Measurements from ENCODE around the gene MGA.
"Not testable (repeated sequence)": the region's sequence is repeated elsewhere in the genome, so short reads cannot be mapped to it uniquely, and the experiment has no call there.

The MGA gene

DNA sequence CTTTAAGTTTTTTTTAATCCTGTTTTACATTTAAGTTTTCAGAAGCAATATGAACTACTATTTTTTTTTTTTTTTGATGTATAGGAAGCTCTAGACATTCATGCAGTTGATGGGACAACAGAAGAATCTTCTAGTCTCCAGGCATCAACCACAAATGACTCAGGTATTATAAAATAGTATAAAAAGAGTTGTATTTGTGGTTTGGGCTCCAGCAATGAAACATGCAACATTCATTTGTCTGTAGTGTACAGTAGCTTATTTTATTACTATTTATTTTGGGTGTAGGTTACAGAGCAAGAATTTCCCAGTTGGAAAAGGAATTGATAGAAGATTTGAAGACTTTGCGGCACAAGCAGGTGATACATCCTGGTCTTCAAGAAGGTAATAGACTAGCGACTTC lies 38.6 kb downstream of the MGA start:
- TF ChIP-seq, protein P1, sequence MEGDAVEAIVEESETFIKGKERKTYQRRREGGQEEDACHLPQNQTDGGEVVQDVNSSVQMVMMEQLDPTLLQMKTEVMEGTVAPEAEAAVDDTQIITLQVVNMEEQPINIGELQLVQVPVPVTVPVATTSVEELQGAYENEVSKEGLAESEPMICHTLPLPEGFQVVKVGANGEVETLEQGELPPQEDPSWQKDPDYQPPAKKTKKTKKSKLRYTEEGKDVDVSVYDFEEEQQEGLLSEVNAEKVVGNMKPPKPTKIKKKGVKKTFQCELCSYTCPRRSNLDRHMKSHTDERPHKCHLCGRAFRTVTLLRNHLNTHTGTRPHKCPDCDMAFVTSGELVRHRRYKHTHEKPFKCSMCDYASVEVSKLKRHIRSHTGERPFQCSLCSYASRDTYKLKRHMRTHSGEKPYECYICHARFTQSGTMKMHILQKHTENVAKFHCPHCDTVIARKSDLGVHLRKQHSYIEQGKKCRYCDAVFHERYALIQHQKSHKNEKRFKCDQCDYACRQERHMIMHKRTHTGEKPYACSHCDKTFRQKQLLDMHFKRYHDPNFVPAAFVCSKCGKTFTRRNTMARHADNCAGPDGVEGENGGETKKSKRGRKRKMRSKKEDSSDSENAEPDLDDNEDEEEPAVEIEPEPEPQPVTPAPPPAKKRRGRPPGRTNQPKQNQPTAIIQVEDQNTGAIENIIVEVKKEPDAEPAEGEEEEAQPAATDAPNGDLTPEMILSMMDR (IDR thresholded peaks at IDR 0.05; ENCODE audit: low read length, missing control alignments): no peak
- DNase-seq (ENCODE audit: low read depth): no peak
- H3K4me3 ChIP-seq (replicated peaks; ENCODE audit: low read depth, low read length): no peak overlapping the region

- TF ChIP-seq, protein P1 (IDR thresholded peaks at IDR 0.05; ENCODE audit: low read length, missing control alignments): no peak
- no peak for DNase-seq (ENCODE audit: low read depth)
- H3K4me3 ChIP-seq (replicated peaks; ENCODE audit: low read depth, low read length): no peak overlapping the region
These were observed 42.9 kb downstream of the MGA start for GRCh38 chr15:41703120-41703519.

GRCh38 chr15:41713047-41713446 lies 52.8 kb downstream of the MGA start:
- peak; percentile 36 for DNase-seq (ENCODE audit: low read depth)
- H3K4me3 ChIP-seq (replicated peaks; ENCODE audit: low read depth, low read length): no peak overlapping the region
- TF ChIP-seq, protein P1 (IDR thresholded peaks at IDR 0.05; ENCODE audit: low read length, missing control alignments): no peak

DNA sequence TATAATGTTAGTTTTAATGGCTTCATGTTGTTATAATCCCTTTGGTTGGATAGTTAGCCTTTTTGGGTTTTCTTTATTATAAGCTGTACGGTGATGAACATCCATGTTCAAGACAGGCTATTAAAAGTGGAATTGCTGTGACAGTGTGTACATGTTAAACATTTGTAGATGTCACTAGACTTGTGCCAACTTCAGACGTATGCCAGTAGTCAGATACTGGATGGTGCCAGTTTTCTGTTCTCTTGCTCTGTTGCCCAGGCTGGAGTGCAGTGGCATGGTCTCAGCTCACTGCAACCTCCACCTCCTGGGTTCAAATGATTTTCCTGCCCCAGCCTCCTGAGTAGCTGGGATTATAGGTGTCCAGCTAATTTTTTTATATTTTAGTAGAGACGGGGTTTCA lies 54.1 kb downstream of the MGA start:
- TF ChIP-seq, protein P1 (IDR thresholded peaks at IDR 0.05; ENCODE audit: low read length, missing control alignments): no peak
- H3K4me3 ChIP-seq (replicated peaks; ENCODE audit: low read depth, low read length): no peak overlapping the region
- no peak for DNase-seq (ENCODE audit: low read depth)

- TF ChIP-seq, protein P1 (IDR thresholded peaks at IDR 0.05; ENCODE audit: low read length, missing control alignments): no peak
- no peak overlapping the region for H3K4me3 ChIP-seq (replicated peaks; ENCODE audit: low read depth, low read length)
- DNase-seq (ENCODE audit: low read depth): no peak
These were observed 56.7 kb downstream of the MGA start for GRCh38 chr15:41716864-41717263.

GRCh38 chr15:41727143-41727542 lies 66.9 kb downstream of the MGA start:
- H3K4me3 ChIP-seq (replicated peaks; ENCODE audit: low read depth, low read length): no peak overlapping the region
- peak; percentile 25 for DNase-seq (ENCODE audit: low read depth)
- TF ChIP-seq, protein P1 (IDR thresholded peaks at IDR 0.05; ENCODE audit: low read length, missing control alignments): no peak

- not testable (repeated sequence) for H3K4me3 ChIP-seq (replicated peaks; ENCODE audit: low read depth, low read length); DNase-seq (ENCODE audit: low read depth)
These were observed 67.9 kb downstream of the MGA start for GRCh38 chr15:41728061-41728460.
